ENCODE measurements around the gene MAPK10.
"Not testable (repeated sequence)": the region's sequence is repeated elsewhere in the genome, so short reads cannot be mapped to it uniquely, and the experiment has no call there.

Gene MAPK10

GRCh38 chr4:86019906-86020305, 339.9 kb downstream of the MAPK10 start:
- no peak for DNase-seq

- DNase-seq = no peak
Measured at GRCh38 chr4:86019362-86019761, 340.5 kb downstream of the MAPK10 start.

- no peak for DNase-seq
Measured at GRCh38 chr4:86015412-86016350, 344.2 kb downstream of the MAPK10 start.

GRCh38 chr4:86014599-86014998, 345.3 kb downstream of the MAPK10 start:
- peak; percentile 68 for DNase-seq

- DNase-seq = no peak
Measured at GRCh38 chr4:86013621-86014020, 346.2 kb downstream of the MAPK10 start.

- DNase-seq = no peak
Measured at GRCh38 chr4:86011117-86011516, 348.7 kb downstream of the MAPK10 start.

GRCh38 chr4:86007042-86007441, 352.8 kb downstream of the MAPK10 start:
- no peak for DNase-seq

GRCh38 chr4:86006057-86006456, 353.8 kb downstream of the MAPK10 start:
- no peak for DNase-seq

- DNase-seq = no peak
Measured at GRCh38 chr4:86004030-86004429, 355.8 kb downstream of the MAPK10 start.

GRCh38 chr4:86001591-86001990, 358.3 kb downstream of the MAPK10 start:
- DNase-seq = no peak

GRCh38 chr4:85995361-85995760, 364.5 kb downstream of the MAPK10 start:
- no peak for DNase-seq

GRCh38 chr4:85994576-85994975, 365.3 kb downstream of the MAPK10 start:
- no peak for DNase-seq

GRCh38 chr4:85993641-85994040, 366.2 kb downstream of the MAPK10 start:
- no peak for DNase-seq

- no peak for DNase-seq
Measured at GRCh38 chr4:85986266-85986665, 373.6 kb downstream of the MAPK10 start.

GRCh38 chr4:85979276-85979675, 380.6 kb downstream of the MAPK10 start:
- no peak for DNase-seq

GRCh38 chr4:85970535-85970934, 389.3 kb downstream of the MAPK10 start:
- no peak for DNase-seq

- DNase-seq = no peak
Measured at GRCh38 chr4:85968945-85969819, 390.7 kb downstream of the MAPK10 start.

GRCh38 chr4:85967872-85968271, 392.0 kb downstream of the MAPK10 start:
- no peak for DNase-seq

GRCh38 chr4:85966373-85966772, 393.5 kb downstream of the MAPK10 start:
- DNase-seq = no peak

GRCh38 chr4:85965529-85965928, 394.3 kb downstream of the MAPK10 start:
- no peak for DNase-seq

- DNase-seq = not testable (repeated sequence)
Measured at GRCh38 chr4:85965017-85965416, 394.8 kb downstream of the MAPK10 start.

GRCh38 chr4:85964298-85964697, 395.6 kb downstream of the MAPK10 start:
- no peak for DNase-seq

GRCh38 chr4:85963231-85963630, 396.6 kb downstream of the MAPK10 start:
- no peak for DNase-seq

GRCh38 chr4:85961887-85962286, 398.0 kb downstream of the MAPK10 start:
- no peak for DNase-seq

Data from islet precursor cell (in vitro differentiated cells).